Endothelial cell of umbilical vein (primary cell): ENCODE measurements around the gene BTBD17. TPM values are rescaled to one million over a fixed set of nuclear protein-coding genes. Genes with fewer than 3 reads are reported as not detected.

Source experiments
- BruUV-seq: library from RNA; stranded (reverse); fragments of 400-500 nt; replicated peaks from 2 replicates; lab custom pipeline; 2021; lab: Mats Ljungman, UMichigan
- CTCF ChIA-PET: fragments of 300-600, 350-600 bp; sonication (Branson Sonifier 250); formaldehyde crosslinking; loops from one replicate; lab custom pipeline; 2021; ENCODE audit warnings: antibody characterized with exemption, inconsistent platforms; lab: Charles Lee
- POLR2A ChIA-PET: fragments of 300-600, 350-600 bp; sonication (Branson Sonifier 250); formaldehyde crosslinking; loops from one replicate; lab custom pipeline; 2021; ENCODE audit warnings: antibody characterized with exemption, inconsistent platforms; lab: Charles Lee
- DNase-seq: peaks from one replicate; pipeline ENCODE4 v3.0.0-alpha.2; 2011; ENCODE audit warnings: low read depth, low spot score
- FAIRE-seq: peaks from 2 replicates; lab custom pipeline; 2011; peaks lifted over from hg19 to GRCh38; lab: Jason Lieb, UNC
- H2AFZ ChIP-seq: 2 replicates; pipeline ENCODE4 v1.6.0; 2012; ENCODE audit warnings: low read depth, low read length, control low read depth, inconsistent platforms
- H3K27ac ChIP-seq: 2 replicates; pipeline ENCODE4 v1.5.1; 2011; ENCODE audit warnings: low read depth, mild to moderate bottlenecking, control low read depth, low read length, moderate library complexity; ENCODE audit not compliant: insufficient read depth
- H3K27me3 ChIP-seq, 2 experiments: 2 replicates each; pipeline versions ENCODE4 v1.6.0 to v1.6.1; 2011; ENCODE audit warnings: low read length in 2 of 2, mixed read lengths in 1 of 2; ENCODE audit not compliant: control insufficient read depth in 2 of 2, insufficient read depth in 2 of 2
- H3K36me3 ChIP-seq, 2 experiments: 2 replicates in 1 of 2; 3 replicates in 1 of 2; pipeline ENCODE4 v1.5.1; 2011; ENCODE audit warnings: low read length in 2 of 2, mild to moderate bottlenecking in 1 of 2, moderate library complexity in 1 of 2; ENCODE audit not compliant: control insufficient read depth in 2 of 2, insufficient read depth in 2 of 2; ENCODE audit errors: extremely low read depth in 1 of 2
- H3K4me1 ChIP-seq: 3 replicates; pipeline ENCODE4 v1.5.1; 2011; ENCODE audit warnings: mild to moderate bottlenecking, low read length; ENCODE audit not compliant: control insufficient read depth, insufficient read depth; ENCODE audit errors: extremely low read depth
- H3K4me2 ChIP-seq: 2 replicates; pipeline ENCODE4 v1.6.1; 2011; ENCODE audit warnings: low read length, control low read depth, mixed read lengths; ENCODE audit not compliant: insufficient read depth
- H3K4me3 ChIP-seq, 3 experiments: fragments of 200-600 bp in 1 of 3; sonication (generic), shearing (Covaris generic) in 1 of 3; replicated peaks in 1 of 3; 2 replicates each; pipeline ENCODE4 v1.5.1; 2011 to 2016; ENCODE audit warnings: control low read depth in 3 of 3, low read length in 3 of 3, mild to moderate bottlenecking in 2 of 3, inconsistent platforms in 1 of 3, low read depth in 1 of 3, moderate library complexity in 1 of 3; ENCODE audit not compliant: insufficient read depth in 1 of 3
- H3K79me2 ChIP-seq: 2 replicates; pipeline ENCODE4 v1.6.0; 2012; ENCODE audit warnings: low read length, inconsistent platforms; ENCODE audit not compliant: control insufficient read depth, insufficient read depth
- H3K9ac ChIP-seq: replicated peaks from 2 replicates; pipeline ENCODE3; 2011; ENCODE audit warnings: low read length, control low read depth; ENCODE audit not compliant: insufficient read depth; ENCODE audit errors: extremely low read depth
- H3K9me1 ChIP-seq: replicated peaks from 3 replicates; pipeline ENCODE4 v1.6.0; 2011; ENCODE audit warnings: mild to moderate bottlenecking, low read length; ENCODE audit not compliant: control insufficient read depth, insufficient read depth; ENCODE audit errors: extremely low read depth
- H3K9me3 ChIP-seq: replicated peaks from 2 replicates; pipeline ENCODE4 v1.5.1; 2012; ENCODE audit warnings: low read length, inconsistent platforms; ENCODE audit not compliant: control insufficient read depth, insufficient read depth
- H4K20me1 ChIP-seq: replicated peaks from 2 replicates; pipeline ENCODE3; 2011; ENCODE audit warnings: mild to moderate bottlenecking, low read length; ENCODE audit not compliant: control insufficient read depth, insufficient read depth; ENCODE audit errors: extremely low read depth
- EZH2 ChIP-seq: IDR thresholded peaks from 2 replicates; pipeline ENCODE4 v1.6.1; 2012; ENCODE audit warnings: borderline replicate concordance, low read depth, mild to moderate bottlenecking, moderate library complexity, low read length, inconsistent platforms; ENCODE audit not compliant: severe bottlenecking
- FOS ChIP-seq: IDR thresholded peaks from 2 replicates; pipeline ENCODE4 v1.6.1; 2011; ENCODE audit warnings: mild to moderate bottlenecking, low read length, moderate library complexity, borderline replicate concordance; ENCODE audit not compliant: insufficient read depth
- GATA2 ChIP-seq: IDR thresholded peaks from 2 replicates; pipeline ENCODE4 v1.7.0; 2011; ENCODE audit warnings: low read depth, mild to moderate bottlenecking, moderate library complexity, mixed read lengths, low read length; ENCODE audit not compliant: insufficient read length, insufficient read depth
- JUN ChIP-seq: IDR thresholded peaks from 2 replicates; pipeline ENCODE4 v1.6.1; 2011; ENCODE audit warnings: borderline replicate concordance, low read depth; ENCODE audit not compliant: insufficient read length, insufficient read depth
- dilution Hi-C: fragments of 300-500 bp; cut with MboI; formaldehyde crosslinking; loops from one replicate; pipeline ENCODE4 v1.15.0; 2019; ENCODE audit warnings: low sequenced_read_pairs; ENCODE audit not compliant: extremely low pct_ligation_motif_present
- intact Hi-C: fragments of 100-400 bp; cut with micrococcal nuclease; formaldehyde crosslinking; loops from one replicate; pipeline ENCODE4 v1.10.0; 2022
- polyA plus RNA-seq, 4 experiments: library from polyadenylated mRNA; depleted of rRNA in 3 of 4; stranded (reverse) in 3 of 4; unstranded in 1 of 4; fragments of >200 nt; gene quantifications; 2 replicates each; pipeline versions ENCODE4 v1.2.1 to v1.2.3, GENCODE V29; 2011 to 2012; ENCODE audit warnings: missing spikeins in 1 of 4
- total RNA-seq: library from RNA; stranded (reverse); gene quantifications from 2 replicates; pipeline ENCODE4 v1.2.3, GENCODE V29; 2021
- TF ChIP-seq, protein P1 (sequence below): IDR thresholded peaks from 2 replicates; pipeline ENCODE4 v1.6.1; 2011; ENCODE audit not compliant: insufficient read depth, insufficient read length
- TF ChIP-seq, protein P2 (sequence below), 2 donors: IDR thresholded peaks; 1 replicate in 1 of 2; 2 replicates in 1 of 2; pipeline ENCODE4 v1.5.1; 2011; ENCODE audit warnings: low read length in 2 of 2, mild to moderate bottlenecking in 2 of 2, moderate library complexity in 2 of 2, control low read depth in 1 of 2, inconsistent platforms in 1 of 2, low read depth in 1 of 2; ENCODE audit not compliant: insufficient read depth in 1 of 2; ENCODE audit errors: extremely low read depth in 1 of 2

Gene BTBD17
- total and polyA plus RNA-seq, 2 donors (not counting 3 experiments of a cell fraction or from before 2014, with no cell fraction given), result not detected

DNA sequence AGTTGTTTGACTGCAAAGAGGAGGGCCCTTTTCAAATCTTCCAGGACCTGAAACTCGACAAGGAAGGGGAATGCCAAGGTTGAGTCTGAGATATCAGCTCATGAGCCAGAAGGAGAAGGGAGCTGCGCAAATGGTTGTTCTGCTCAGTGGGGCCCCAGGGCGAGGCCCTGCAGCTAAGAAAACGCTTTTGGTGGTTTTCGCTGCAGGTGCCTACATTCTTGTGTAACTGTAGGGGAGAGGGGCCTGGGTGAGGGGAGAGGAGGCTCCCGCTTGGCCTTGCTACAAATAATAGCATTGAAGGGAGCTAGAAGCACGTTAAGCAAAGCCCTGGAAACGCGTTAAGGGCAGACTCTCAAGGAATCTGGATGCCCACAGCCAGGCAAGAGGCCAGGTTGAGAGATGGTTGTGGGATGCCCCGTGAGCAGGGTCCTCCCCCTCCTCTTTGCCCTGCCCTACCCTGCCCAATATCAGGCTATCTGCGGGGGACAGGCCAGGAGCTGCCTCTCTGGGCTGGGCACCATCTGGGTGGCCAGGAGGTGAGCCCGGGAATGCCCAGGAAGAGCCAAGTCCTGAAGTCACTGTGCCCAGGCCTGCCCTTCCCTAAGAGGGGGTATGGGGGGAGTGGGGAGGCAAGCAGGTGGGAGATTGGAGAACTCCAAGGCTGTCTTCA, 27.6 kb upstream of the BTBD17 start:
- ChIA-PET CTCF (interaction anchor here (0.7 to 2.3 kb wide), 2 partner anchors 10 to 21 kb away, joined by 3 to 10 read pairs; no protein-coding TSS in a partner anchor), POLR2A (no interaction called here)
- dilution Hi-C loops, result no loop called here
- H2AFZ ChIP-seq, result no peak overlapping the region
- H3K4me1 ChIP-seq, result no peaks in the 10 kb centered on the region
- no peaks in the 10 kb centered on the region for H3K27me3 ChIP-seq
- no peak for FAIRE-seq
- no peak for TF ChIP-seq JUN
- TF ChIP-seq EZH2, result no peak
- TF ChIP-seq, protein P1, sequence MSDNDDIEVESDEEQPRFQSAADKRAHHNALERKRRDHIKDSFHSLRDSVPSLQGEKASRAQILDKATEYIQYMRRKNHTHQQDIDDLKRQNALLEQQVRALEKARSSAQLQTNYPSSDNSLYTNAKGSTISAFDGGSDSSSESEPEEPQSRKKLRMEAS, result no peak
- no peak for TF ChIP-seq GATA2
- TF ChIP-seq, protein P2, sequence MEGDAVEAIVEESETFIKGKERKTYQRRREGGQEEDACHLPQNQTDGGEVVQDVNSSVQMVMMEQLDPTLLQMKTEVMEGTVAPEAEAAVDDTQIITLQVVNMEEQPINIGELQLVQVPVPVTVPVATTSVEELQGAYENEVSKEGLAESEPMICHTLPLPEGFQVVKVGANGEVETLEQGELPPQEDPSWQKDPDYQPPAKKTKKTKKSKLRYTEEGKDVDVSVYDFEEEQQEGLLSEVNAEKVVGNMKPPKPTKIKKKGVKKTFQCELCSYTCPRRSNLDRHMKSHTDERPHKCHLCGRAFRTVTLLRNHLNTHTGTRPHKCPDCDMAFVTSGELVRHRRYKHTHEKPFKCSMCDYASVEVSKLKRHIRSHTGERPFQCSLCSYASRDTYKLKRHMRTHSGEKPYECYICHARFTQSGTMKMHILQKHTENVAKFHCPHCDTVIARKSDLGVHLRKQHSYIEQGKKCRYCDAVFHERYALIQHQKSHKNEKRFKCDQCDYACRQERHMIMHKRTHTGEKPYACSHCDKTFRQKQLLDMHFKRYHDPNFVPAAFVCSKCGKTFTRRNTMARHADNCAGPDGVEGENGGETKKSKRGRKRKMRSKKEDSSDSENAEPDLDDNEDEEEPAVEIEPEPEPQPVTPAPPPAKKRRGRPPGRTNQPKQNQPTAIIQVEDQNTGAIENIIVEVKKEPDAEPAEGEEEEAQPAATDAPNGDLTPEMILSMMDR (IDR thresholded peaks at IDR 0.05; ENCODE audit: extremely low read depth in 1 of 2, insufficient read depth in 1 of 2, low read depth in 1 of 2, low read length in 2 of 2), result no peak
- TF ChIP-seq FOS, result no peak
- H3K9ac ChIP-seq, result no peak overlapping the region
- H3K4me3 ChIP-seq, result no peak overlapping the region
- intact Hi-C loops, result no loop called here
- DNase-seq, result no peak
- H3K4me2 ChIP-seq, result no peak overlapping the region
- no peaks in the 10 kb centered on the region for H4K20me1 ChIP-seq
- H3K27ac ChIP-seq, result no peak overlapping the region
- no peaks in the 10 kb centered on the region for H3K9me1 ChIP-seq
- no TSS peak for BruUV-seq
- no peaks in the 10 kb centered on the region for H3K9me3 ChIP-seq
- no peaks in the 10 kb centered on the region for H3K36me3 ChIP-seq
- no peaks in the 10 kb centered on the region for H3K79me2 ChIP-seq
